ENCODE measurements around the gene PEX14.

DNA sequence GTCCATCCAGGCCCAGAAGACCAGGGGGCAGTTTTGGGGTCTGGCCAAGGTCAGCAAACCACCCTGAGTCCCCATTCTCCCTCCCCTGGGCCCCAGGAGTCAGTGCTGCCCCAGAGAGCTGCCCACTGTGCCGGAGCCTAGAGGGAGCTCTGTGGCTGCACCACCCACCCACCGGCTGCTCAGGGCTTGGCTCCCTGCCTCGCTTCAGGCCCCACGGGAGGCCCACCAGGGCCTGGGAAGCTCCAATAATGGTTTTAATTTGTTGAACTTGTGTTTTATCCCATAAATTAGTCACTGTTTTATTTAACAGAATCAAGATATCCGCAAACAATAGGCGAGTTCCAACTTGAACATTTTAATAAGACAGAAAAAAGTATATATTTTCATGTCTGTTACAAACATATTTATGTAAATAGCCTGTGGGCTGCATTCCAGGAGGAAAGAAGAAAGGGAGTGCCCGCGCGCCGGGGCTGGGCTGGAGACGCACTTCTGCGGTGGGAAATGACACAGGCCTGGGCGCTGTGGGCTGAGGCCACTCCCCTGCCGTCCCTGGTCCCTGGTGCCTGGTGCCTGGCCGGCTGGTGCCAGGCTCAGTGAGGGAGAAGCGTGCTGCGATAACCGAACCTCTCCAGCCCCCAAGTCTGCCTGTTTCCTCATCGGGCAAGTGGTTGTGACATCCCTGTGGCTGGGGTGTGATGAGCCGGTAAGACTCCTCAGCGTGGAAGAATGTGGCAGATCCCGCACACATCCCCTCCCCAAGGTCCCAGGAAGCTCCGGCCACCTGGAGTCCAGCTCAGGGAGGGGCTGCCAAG is 160.5 kb downstream of the PEX14 start:
- TF ChIP-seq, protein P1, sequence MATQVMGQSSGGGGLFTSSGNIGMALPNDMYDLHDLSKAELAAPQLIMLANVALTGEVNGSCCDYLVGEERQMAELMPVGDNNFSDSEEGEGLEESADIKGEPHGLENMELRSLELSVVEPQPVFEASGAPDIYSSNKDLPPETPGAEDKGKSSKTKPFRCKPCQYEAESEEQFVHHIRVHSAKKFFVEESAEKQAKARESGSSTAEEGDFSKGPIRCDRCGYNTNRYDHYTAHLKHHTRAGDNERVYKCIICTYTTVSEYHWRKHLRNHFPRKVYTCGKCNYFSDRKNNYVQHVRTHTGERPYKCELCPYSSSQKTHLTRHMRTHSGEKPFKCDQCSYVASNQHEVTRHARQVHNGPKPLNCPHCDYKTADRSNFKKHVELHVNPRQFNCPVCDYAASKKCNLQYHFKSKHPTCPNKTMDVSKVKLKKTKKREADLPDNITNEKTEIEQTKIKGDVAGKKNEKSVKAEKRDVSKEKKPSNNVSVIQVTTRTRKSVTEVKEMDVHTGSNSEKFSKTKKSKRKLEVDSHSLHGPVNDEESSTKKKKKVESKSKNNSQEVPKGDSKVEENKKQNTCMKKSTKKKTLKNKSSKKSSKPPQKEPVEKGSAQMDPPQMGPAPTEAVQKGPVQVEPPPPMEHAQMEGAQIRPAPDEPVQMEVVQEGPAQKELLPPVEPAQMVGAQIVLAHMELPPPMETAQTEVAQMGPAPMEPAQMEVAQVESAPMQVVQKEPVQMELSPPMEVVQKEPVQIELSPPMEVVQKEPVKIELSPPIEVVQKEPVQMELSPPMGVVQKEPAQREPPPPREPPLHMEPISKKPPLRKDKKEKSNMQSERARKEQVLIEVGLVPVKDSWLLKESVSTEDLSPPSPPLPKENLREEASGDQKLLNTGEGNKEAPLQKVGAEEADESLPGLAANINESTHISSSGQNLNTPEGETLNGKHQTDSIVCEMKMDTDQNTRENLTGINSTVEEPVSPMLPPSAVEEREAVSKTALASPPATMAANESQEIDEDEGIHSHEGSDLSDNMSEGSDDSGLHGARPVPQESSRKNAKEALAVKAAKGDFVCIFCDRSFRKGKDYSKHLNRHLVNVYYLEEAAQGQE (IDR thresholded peaks at IDR 0.05; ENCODE audit: low read depth), result no peak
- TF ChIP-seq, protein P2, sequence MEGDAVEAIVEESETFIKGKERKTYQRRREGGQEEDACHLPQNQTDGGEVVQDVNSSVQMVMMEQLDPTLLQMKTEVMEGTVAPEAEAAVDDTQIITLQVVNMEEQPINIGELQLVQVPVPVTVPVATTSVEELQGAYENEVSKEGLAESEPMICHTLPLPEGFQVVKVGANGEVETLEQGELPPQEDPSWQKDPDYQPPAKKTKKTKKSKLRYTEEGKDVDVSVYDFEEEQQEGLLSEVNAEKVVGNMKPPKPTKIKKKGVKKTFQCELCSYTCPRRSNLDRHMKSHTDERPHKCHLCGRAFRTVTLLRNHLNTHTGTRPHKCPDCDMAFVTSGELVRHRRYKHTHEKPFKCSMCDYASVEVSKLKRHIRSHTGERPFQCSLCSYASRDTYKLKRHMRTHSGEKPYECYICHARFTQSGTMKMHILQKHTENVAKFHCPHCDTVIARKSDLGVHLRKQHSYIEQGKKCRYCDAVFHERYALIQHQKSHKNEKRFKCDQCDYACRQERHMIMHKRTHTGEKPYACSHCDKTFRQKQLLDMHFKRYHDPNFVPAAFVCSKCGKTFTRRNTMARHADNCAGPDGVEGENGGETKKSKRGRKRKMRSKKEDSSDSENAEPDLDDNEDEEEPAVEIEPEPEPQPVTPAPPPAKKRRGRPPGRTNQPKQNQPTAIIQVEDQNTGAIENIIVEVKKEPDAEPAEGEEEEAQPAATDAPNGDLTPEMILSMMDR (IDR thresholded peaks at IDR 0.05 in 2 of 3, conservative IDR thresholded peaks at IDR 0.05 in 1 of 3; ENCODE audit: borderline replicate concordance in 1 of 3, insufficient read depth in 1 of 3, low read depth in 2 of 3, low read length in 2 of 3), result no peak
- no peak for TF ChIP-seq SIN3A (IDR thresholded peaks at IDR 0.05; ENCODE audit: low read depth)
